ENCODE data around the gene GPR151. TPM values are rescaled to one million over a fixed set of nuclear protein-coding genes. Genes with fewer than 3 reads are reported as not detected.

Gene GPR151
- total RNA-seq, 2 experiments from 2014 or later, result not detected

DNA sequence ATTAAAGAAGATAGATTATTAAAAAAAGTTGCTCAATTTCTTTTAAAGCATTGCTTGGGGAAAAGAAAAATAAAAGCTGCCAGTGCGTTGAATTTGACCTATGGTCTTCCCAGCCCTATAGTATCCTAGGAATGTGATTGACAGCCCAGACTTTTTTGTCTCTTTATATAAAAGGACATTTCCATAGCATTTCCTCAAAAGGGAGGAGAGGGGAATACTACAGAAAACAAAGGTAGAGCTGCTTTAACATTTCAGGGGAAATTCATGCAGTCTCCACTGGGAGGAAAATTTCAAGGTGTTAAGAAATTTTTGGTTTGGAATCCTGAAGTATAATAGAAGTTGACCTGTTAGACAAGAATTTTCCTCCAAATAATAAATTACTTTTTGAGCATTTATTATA, 17.9 kb upstream of the GPR151 start:
- H3K79me2 ChIP-seq (ENCODE audit: insufficient read depth, low read depth, low read length), result no peaks in the 10 kb centered on the region
- no peaks in the 10 kb centered on the region for H3K4me1 ChIP-seq (ENCODE audit: insufficient read depth, low read length, poor library complexity, severe bottlenecking)
- BruUV-seq (replicated peaks), result no TSS peak
- TF ChIP-seq, protein P1, sequence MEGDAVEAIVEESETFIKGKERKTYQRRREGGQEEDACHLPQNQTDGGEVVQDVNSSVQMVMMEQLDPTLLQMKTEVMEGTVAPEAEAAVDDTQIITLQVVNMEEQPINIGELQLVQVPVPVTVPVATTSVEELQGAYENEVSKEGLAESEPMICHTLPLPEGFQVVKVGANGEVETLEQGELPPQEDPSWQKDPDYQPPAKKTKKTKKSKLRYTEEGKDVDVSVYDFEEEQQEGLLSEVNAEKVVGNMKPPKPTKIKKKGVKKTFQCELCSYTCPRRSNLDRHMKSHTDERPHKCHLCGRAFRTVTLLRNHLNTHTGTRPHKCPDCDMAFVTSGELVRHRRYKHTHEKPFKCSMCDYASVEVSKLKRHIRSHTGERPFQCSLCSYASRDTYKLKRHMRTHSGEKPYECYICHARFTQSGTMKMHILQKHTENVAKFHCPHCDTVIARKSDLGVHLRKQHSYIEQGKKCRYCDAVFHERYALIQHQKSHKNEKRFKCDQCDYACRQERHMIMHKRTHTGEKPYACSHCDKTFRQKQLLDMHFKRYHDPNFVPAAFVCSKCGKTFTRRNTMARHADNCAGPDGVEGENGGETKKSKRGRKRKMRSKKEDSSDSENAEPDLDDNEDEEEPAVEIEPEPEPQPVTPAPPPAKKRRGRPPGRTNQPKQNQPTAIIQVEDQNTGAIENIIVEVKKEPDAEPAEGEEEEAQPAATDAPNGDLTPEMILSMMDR (conservative IDR thresholded peaks at IDR 0.05; ENCODE audit: low read length), result no peak
- TF ChIP-seq EZH2phosphoT487 (IDR thresholded peaks at IDR 0.05; ENCODE audit: borderline replicate concordance, low read depth, low read length), result no peak
- H3K27ac ChIP-seq (ENCODE audit: low read depth, low read length, poor library complexity, severe bottlenecking), result no peak overlapping the region
- no peak overlapping the region for H3K4me3 ChIP-seq (ENCODE audit: low read depth, low read length, poor library complexity, severe bottlenecking)
- no peak overlapping the region for H2AFZ ChIP-seq (ENCODE audit: low read length)
- no peaks in the 10 kb centered on the region for H3K9me3 ChIP-seq (ENCODE audit: low read length)
- ChIA-PET POLR2A (interaction anchor here (0.6 to 1.2 kb wide), 3 partner anchors 12 to 1888 kb away, joined by 3 to 8 read pairs (median 5); no protein-coding TSS in a partner anchor), CTCF (ENCODE audit: unreplicated experiment) (interaction anchor here (0.6 to 0.7 kb wide), 4 partner anchors 9 to 89 kb away, joined by 3 to 5 read pairs (median 4); no protein-coding TSS in a partner anchor)
- intact Hi-C loops (cut with micrococcal nuclease; ENCODE audit: unreplicated experiment), result loop anchor here (2.0 kb wide), 1 partner anchor 433 kb away; no protein-coding TSS in a partner anchor
- no peak overlapping the region for H3K4me2 ChIP-seq (ENCODE audit: low read length)
- DNase-seq (ENCODE audit: low spot score), result no peak
- no peaks in the 10 kb centered on the region for H3K36me3 ChIP-seq (ENCODE audit: insufficient read depth, low read length)
- no peaks in the 10 kb centered on the region for H3K9me2 ChIP-seq (ENCODE audit: insufficient read depth, low read length)
- no peaks in the 10 kb centered on the region for H4K20me1 ChIP-seq (ENCODE audit: insufficient read depth, low read length)

DNA sequence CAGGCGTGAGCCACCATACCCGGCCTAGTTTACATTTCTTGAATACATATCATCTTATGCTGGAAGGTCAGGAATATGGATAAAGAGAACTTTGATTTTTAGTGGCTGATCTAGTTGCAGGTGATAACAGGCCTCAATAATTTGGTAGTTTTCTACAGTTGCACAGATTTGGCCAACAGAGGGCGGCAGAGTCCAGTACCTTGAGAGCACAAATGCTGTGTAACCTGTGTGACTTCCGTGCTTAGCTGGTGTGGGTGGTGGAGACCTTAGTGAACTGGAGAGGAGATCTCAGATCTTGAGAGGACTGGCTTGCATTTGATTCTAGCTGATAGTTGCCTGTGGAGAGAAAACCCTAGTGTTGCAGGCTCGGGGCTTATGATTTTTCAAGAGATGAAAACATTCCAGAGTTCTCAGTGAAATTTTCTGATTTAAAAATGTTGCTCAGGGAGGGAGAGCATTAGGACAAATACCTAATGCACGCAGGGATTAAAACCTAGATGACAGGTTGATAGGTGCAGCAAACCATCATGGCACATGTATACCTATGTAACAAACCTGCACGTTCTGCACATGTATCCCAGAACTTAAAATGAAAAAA, 17.4 kb upstream of the GPR151 start:
- no peaks in the 10 kb centered on the region for H3K79me2 ChIP-seq (ENCODE audit: insufficient read depth, low read depth, low read length)
- POLR2A ChIA-PET, result interaction anchor here (0.7 kb wide), 1 partner anchor 13 kb away, joined by 3 read pairs; no protein-coding TSS in a partner anchor
- intact Hi-C loops (cut with micrococcal nuclease; ENCODE audit: unreplicated experiment), result loop anchor here (2.0 kb wide), 1 partner anchor 433 kb away; no protein-coding TSS in a partner anchor

More for the DNA sequence above, 17.4 kb upstream of the GPR151 start:
- Histone ChIP-seq H3K9me3 (ENCODE audit: low read length) (no peaks in the 10 kb centered on the region), H3K27ac (ENCODE audit: low read depth, low read length, poor library complexity, severe bottlenecking) (no peak overlapping the region), H3K4me3 (ENCODE audit: low read depth, low read length, poor library complexity, severe bottlenecking) (no peak overlapping the region), H4K20me1 (ENCODE audit: insufficient read depth, low read length) (no peaks in the 10 kb centered on the region), H3K4me2 (ENCODE audit: low read length) (no peak overlapping the region), H3K36me3 (ENCODE audit: insufficient read depth, low read length) (no peaks in the 10 kb centered on the region), H3K4me1 (ENCODE audit: insufficient read depth, low read length, poor library complexity, severe bottlenecking) (no peaks in the 10 kb centered on the region), H2AFZ (ENCODE audit: low read length) (no peak overlapping the region), H3K9me2 (ENCODE audit: insufficient read depth, low read length) (no peaks in the 10 kb centered on the region)
- peak; percentile 81 for DNase-seq (ENCODE audit: low spot score)
- CTCF ChIA-PET (ENCODE audit: unreplicated experiment), result interaction anchor here (0.6 to 0.7 kb wide), 4 partner anchors 9 to 90 kb away, joined by 3 to 5 read pairs (median 4); no protein-coding TSS in a partner anchor
- TF ChIP-seq, protein P1 (conservative IDR thresholded peaks at IDR 0.05; ENCODE audit: low read length), result peak; percentile 90
- TF ChIP-seq EZH2phosphoT487 (IDR thresholded peaks at IDR 0.05; ENCODE audit: borderline replicate concordance, low read depth, low read length), result no peak
- no TSS peak for BruUV-seq (replicated peaks)

Measured in OCI-LY7 (cell line).